ENCODE results near the gene MYL6.

The MYL6 gene

DNA sequence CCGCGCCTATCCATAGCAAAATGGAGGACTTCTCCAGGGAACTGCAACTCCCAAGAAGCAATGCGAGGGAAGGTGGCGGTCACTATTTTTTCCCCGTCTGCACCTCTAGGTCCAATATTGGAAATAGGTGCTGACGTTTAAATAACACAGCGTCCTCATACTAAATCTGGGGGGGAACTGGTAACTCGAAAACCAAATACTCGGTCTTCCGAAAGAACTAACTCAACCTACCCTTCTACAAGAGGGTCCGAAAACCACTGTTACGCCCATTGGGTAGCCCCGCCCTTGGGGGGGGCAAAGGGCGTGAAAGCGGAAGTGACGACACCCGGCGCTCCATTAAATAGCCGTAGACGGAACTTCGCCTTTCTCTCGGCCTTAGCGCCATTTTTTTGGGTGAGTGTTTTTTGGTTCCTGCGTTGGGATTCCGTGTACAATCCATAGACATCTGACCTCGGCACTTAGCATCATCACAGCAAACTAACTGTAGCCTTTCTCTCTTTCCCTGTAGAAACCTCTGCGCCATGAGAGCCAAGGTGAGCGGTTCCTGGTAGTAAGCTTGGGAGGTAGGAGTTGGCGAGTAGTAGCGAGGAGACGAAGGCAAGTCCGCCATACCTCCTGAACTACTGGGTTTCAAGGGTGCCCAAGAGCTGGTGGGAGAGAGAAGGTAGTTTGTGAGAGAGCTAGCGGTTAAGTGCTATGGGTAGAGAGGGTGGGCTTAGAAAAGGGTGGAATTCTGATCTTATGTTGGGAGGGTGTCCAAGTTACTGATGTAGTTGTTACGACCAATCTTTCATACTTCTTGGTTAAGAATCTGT is 41.7 kb upstream of the MYL6 start, which contains the start of gene RPL41 (continued):
- TF ChIP-seq ZNF792 (tag by site-specific recombination; IDR thresholded peaks at IDR 0.05) (peak; percentile 53; the same call in 1 of the 2 replicates), EGR2 (tag by site-specific recombination; IDR thresholded peaks at IDR 0.05; ENCODE audit: low read depth) (no peak), ZNF701 (tag by site-specific recombination; IDR thresholded peaks at IDR 0.05) (no peak), ZNF404 (tag by site-specific recombination; IDR thresholded peaks at IDR 0.05) (no peak), ZSCAN30 (tag by site-specific recombination; IDR thresholded peaks at IDR 0.05) (peak; percentile 92), ZNF521 (tag by site-specific recombination; IDR thresholded peaks at IDR 0.05) (no peak), SP7 (tag by site-specific recombination; IDR thresholded peaks at IDR 0.05) (peak; percentile 85; the same call in 1 of the 2 replicates), ZSCAN16 (tag by site-specific recombination; IDR thresholded peaks at IDR 0.05) (no peak), ZNF768 (tag by site-specific recombination; IDR thresholded peaks at IDR 0.05) (no peak), ZNF394 (tag by site-specific recombination; IDR thresholded peaks at IDR 0.05; ENCODE audit: borderline replicate concordance) (peak; percentile 46; the same call in 1 of the 2 replicates), ZNF324 (tag by site-specific recombination; IDR thresholded peaks at IDR 0.05) (peak; percentile 59), ZNF677 (tag by site-specific recombination; IDR thresholded peaks at IDR 0.05) (no peak), RBAK (tag by site-specific recombination; IDR thresholded peaks at IDR 0.05) (no peak), OSR2 (tag by site-specific recombination; IDR thresholded peaks at IDR 0.05) (no peak), ZNF274 (IDR thresholded peaks at IDR 0.05; ENCODE audit: low read length) (no peak), ZNF274 (tag by site-specific recombination; IDR thresholded peaks at IDR 0.05; ENCODE audit: borderline replicate concordance) (no peak), ZNF777 (tag by site-specific recombination; IDR thresholded peaks at IDR 0.05; ENCODE audit: borderline replicate concordance) (no peak), FEZF1 (tag by site-specific recombination; IDR thresholded peaks at IDR 0.05) (no peak), ZNF132 (tag by site-specific recombination; IDR thresholded peaks at IDR 0.05; ENCODE audit: borderline replicate concordance) (no peak), ZNF175 (tag by site-specific recombination; IDR thresholded peaks at IDR 0.05) (no peak), SCRT1 (tag by site-specific recombination; IDR thresholded peaks at IDR 0.05; ENCODE audit: borderline replicate concordance) (no peak), ZNF2 (tag by site-specific recombination; IDR thresholded peaks at IDR 0.05) (peak; percentile 98), ZNF211 (tag by site-specific recombination; IDR thresholded peaks at IDR 0.05; ENCODE audit: low read depth) (no peak), ZNF610 (tag by site-specific recombination; IDR thresholded peaks at IDR 0.05; ENCODE audit: borderline replicate concordance) (peak; percentile 37; the same call in 1 of the 2 replicates), IKZF3 (tag by site-specific recombination; IDR thresholded peaks at IDR 0.05) (no peak), KLF16 (tag by site-specific recombination; IDR thresholded peaks at IDR 0.05) (peak; percentile 68), KLF10 (tag by site-specific recombination; IDR thresholded peaks at IDR 0.05) (peak; percentile 67)
- TF ChIP-seq, protein P1, sequence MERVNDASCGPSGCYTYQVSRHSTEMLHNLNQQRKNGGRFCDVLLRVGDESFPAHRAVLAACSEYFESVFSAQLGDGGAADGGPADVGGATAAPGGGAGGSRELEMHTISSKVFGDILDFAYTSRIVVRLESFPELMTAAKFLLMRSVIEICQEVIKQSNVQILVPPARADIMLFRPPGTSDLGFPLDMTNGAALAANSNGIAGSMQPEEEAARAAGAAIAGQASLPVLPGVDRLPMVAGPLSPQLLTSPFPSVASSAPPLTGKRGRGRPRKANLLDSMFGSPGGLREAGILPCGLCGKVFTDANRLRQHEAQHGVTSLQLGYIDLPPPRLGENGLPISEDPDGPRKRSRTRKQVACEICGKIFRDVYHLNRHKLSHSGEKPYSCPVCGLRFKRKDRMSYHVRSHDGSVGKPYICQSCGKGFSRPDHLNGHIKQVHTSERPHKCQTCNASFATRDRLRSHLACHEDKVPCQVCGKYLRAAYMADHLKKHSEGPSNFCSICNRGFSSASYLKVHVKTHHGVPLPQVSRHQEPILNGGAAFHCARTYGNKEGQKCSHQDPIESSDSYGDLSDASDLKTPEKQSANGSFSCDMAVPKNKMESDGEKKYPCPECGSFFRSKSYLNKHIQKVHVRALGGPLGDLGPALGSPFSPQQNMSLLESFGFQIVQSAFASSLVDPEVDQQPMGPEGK (tag by site-specific recombination; IDR thresholded peaks at IDR 0.05), result peak; percentile 96
- TF ChIP-seq, protein P2, sequence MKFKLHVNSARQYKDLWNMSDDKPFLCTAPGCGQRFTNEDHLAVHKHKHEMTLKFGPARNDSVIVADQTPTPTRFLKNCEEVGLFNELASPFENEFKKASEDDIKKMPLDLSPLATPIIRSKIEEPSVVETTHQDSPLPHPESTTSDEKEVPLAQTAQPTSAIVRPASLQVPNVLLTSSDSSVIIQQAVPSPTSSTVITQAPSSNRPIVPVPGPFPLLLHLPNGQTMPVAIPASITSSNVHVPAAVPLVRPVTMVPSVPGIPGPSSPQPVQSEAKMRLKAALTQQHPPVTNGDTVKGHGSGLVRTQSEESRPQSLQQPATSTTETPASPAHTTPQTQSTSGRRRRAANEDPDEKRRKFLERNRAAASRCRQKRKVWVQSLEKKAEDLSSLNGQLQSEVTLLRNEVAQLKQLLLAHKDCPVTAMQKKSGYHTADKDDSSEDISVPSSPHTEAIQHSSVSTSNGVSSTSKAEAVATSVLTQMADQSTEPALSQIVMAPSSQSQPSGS (tag by site-specific recombination; IDR thresholded peaks at IDR 0.05; ENCODE audit: low read depth), result peak; percentile 2
- TF ChIP-seq, protein P3, sequence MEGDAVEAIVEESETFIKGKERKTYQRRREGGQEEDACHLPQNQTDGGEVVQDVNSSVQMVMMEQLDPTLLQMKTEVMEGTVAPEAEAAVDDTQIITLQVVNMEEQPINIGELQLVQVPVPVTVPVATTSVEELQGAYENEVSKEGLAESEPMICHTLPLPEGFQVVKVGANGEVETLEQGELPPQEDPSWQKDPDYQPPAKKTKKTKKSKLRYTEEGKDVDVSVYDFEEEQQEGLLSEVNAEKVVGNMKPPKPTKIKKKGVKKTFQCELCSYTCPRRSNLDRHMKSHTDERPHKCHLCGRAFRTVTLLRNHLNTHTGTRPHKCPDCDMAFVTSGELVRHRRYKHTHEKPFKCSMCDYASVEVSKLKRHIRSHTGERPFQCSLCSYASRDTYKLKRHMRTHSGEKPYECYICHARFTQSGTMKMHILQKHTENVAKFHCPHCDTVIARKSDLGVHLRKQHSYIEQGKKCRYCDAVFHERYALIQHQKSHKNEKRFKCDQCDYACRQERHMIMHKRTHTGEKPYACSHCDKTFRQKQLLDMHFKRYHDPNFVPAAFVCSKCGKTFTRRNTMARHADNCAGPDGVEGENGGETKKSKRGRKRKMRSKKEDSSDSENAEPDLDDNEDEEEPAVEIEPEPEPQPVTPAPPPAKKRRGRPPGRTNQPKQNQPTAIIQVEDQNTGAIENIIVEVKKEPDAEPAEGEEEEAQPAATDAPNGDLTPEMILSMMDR (tag by site-specific recombination; IDR thresholded peaks at IDR 0.05), result no peak
- TF ChIP-seq, protein P4, sequence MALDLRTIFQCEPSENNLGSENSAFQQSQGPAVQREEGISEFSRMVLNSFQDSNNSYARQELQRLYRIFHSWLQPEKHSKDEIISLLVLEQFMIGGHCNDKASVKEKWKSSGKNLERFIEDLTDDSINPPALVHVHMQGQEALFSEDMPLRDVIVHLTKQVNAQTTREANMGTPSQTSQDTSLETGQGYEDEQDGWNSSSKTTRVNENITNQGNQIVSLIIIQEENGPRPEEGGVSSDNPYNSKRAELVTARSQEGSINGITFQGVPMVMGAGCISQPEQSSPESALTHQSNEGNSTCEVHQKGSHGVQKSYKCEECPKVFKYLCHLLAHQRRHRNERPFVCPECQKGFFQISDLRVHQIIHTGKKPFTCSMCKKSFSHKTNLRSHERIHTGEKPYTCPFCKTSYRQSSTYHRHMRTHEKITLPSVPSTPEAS (tag by site-specific recombination; IDR thresholded peaks at IDR 0.05), result peak; percentile 28; the same call in 1 of the 2 replicates
- TF ChIP-seq, protein P5, sequence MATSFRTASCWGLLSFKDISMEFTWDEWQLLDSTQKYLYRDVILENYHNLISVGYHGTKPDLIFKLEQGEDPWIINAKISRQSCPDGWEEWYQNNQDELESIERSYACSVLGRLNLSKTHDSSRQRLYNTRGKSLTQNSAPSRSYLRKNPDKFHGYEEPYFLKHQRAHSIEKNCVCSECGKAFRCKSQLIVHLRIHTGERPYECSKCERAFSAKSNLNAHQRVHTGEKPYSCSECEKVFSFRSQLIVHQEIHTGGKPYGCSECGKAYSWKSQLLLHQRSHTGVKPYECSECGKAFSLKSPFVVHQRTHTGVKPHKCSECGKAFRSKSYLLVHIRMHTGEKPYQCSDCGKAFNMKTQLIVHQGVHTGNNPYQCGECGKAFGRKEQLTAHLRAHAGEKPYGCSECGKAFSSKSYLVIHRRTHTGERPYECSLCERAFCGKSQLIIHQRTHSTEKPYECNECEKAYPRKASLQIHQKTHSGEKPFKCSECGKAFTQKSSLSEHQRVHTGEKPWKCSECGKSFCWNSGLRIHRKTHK (tag by site-specific recombination; IDR thresholded peaks at IDR 0.05), result no peak
- TF ChIP-seq, protein P6, sequence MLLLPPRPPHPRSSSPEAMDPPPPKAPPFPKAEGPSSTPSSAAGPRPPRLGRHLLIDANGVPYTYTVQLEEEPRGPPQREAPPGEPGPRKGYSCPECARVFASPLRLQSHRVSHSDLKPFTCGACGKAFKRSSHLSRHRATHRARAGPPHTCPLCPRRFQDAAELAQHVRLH (tag by site-specific recombination; IDR thresholded peaks at IDR 0.05), result peak; percentile 59; the same call in 1 of the 2 replicates
